GM21515 (cell line): Measurements from ENCODE around the gene CNGB1.
"Not testable (repeated sequence)": the region's sequence is repeated elsewhere in the genome, so short reads cannot be mapped to it uniquely, and the experiment has no call there.

Experiments used
- ATAC-seq: cut with Tn5 transposase; IDR thresholded peaks from one replicate; pipeline ENCODE4 v1.9.1; 2021; ENCODE audit not compliant: unreplicated experiment

The CNGB1 gene

GRCh38 chr16:57956270-57956808 lies 14.6 kb downstream of the CNGB1 start:
- ATAC-seq: no peak

- no peak for ATAC-seq
Measured at GRCh38 chr16:57955572-57956188, 15.2 kb downstream of the CNGB1 start.

GRCh38 chr16:57953857-57954256 lies 17.1 kb downstream of the CNGB1 start:
- ATAC-seq: no peak

- no peak for ATAC-seq
Measured at GRCh38 chr16:57952909-57953308, 18.0 kb downstream of the CNGB1 start.

GRCh38 chr16:57951204-57951960 lies 19.5 kb downstream of the CNGB1 start:
- no peak for ATAC-seq

GRCh38 chr16:57950382-57950781 lies 20.5 kb downstream of the CNGB1 start:
- no peak for ATAC-seq

GRCh38 chr16:57949595-57950238 lies 21.2 kb downstream of the CNGB1 start:
- no peak for ATAC-seq

GRCh38 chr16:57949013-57949412 lies 21.9 kb downstream of the CNGB1 start:
- ATAC-seq: no peak

- no peak for ATAC-seq
Measured at GRCh38 chr16:57948027-57948426, 22.9 kb downstream of the CNGB1 start.

- no peak for ATAC-seq
Measured at GRCh38 chr16:57947261-57947660, 23.7 kb downstream of the CNGB1 start.

GRCh38 chr16:57946181-57946801 lies 24.6 kb downstream of the CNGB1 start:
- ATAC-seq: no peak

GRCh38 chr16:57945740-57946138 lies 25.2 kb downstream of the CNGB1 start:
- ATAC-seq: no peak

GRCh38 chr16:57944970-57945739 lies 25.8 kb downstream of the CNGB1 start:
- no peak for ATAC-seq

- not testable (repeated sequence) for ATAC-seq
Measured at GRCh38 chr16:57943381-57943780, 27.5 kb downstream of the CNGB1 start.

GRCh38 chr16:57941901-57942300 lies 29.0 kb downstream of the CNGB1 start:
- not testable (repeated sequence) for ATAC-seq

- no peak for ATAC-seq
Measured at GRCh38 chr16:57941016-57941664, 29.8 kb downstream of the CNGB1 start.

GRCh38 chr16:57940382-57940966 lies 30.5 kb downstream of the CNGB1 start:
- ATAC-seq: no peak

GRCh38 chr16:57939872-57940224 lies 31.1 kb downstream of the CNGB1 start:
- ATAC-seq: no peak

GRCh38 chr16:57938936-57939871 lies 31.7 kb downstream of the CNGB1 start:
- ATAC-seq: no peak
